Progenitor cell of endocrine pancreas (in vitro differentiated cells): ENCODE results near the gene POU6F2. TPM values are rescaled to one million over a fixed set of nuclear protein-coding genes. Genes with fewer than 3 reads are reported as not detected.

Experiments
- DNase-seq: peaks from one replicate; pipeline ENCODE4 v3.0.0; 2021; ENCODE audit warnings: low spot score; ENCODE audit not compliant: unreplicated experiment
- H3K27ac Mint-ChIP-seq: 2 replicates; pipeline ENCODE4 v1.8.0; 2021; ENCODE audit warnings: mild to moderate bottlenecking, moderate library complexity, mixed read lengths
- H3K27me3 Mint-ChIP-seq: 2 replicates; pipeline ENCODE4 v1.8.0; 2021; ENCODE audit warnings: mixed read lengths
- H3K36me3 Mint-ChIP-seq: 2 replicates; pipeline ENCODE4 v1.8.0; 2022; ENCODE audit warnings: mixed read lengths; ENCODE audit not compliant: insufficient read depth
- H3K4me1 Mint-ChIP-seq: 2 replicates; pipeline ENCODE4 v1.8.0; 2021; ENCODE audit warnings: low read depth, mixed read lengths
- H3K4me3 Mint-ChIP-seq: 2 replicates; pipeline ENCODE4 v1.8.0; 2021; ENCODE audit warnings: low read depth, mild to moderate bottlenecking, moderate library complexity, mixed read lengths
- H3K9me3 Mint-ChIP-seq: 2 replicates; pipeline ENCODE4 v1.8.0; 2021; ENCODE audit warnings: low read depth, mixed read lengths
- CTCF ChIP-seq: fragments of 200-600 bp; sonication (generic); IDR thresholded peaks from one replicate; pipeline ENCODE4 v1.5.0; 2021; ENCODE audit warnings: antibody characterized with exemption, mild to moderate bottlenecking; ENCODE audit not compliant: unreplicated experiment
- total RNA-seq: library from RNA; stranded (reverse); gene quantifications from 2 replicates; pipeline ENCODE4 v1.2.1, GENCODE V29; 2021

POU6F2 gene
- total RNA-seq, 1 donor from 2014 or later = 5.6 TPM

- peaks cover 5% of the 10 kb centered on the region for H3K27me3 Mint-ChIP-seq
- H3K9me3 Mint-ChIP-seq = peaks cover 5% of the 10 kb centered on the region
- no peak for DNase-seq
Observed at GRCh38 chr7:39294022-39294421, 316.3 kb downstream of the POU6F2 start.

GRCh38 chr7:39295796-39296195 is 318.1 kb downstream of the POU6F2 start:
- peaks cover 5% of the 10 kb centered on the region for H3K27me3 Mint-ChIP-seq
- peaks cover 5% of the 10 kb centered on the region for H3K9me3 Mint-ChIP-seq
- H3K4me3 Mint-ChIP-seq = no peak overlapping the region
- TF ChIP-seq CTCF = no peak
- no peak for DNase-seq
- peaks cover 5% of the 10 kb centered on the region for H3K4me1 Mint-ChIP-seq
- no peaks in the 10 kb centered on the region for H3K36me3 Mint-ChIP-seq
- no peak overlapping the region for H3K27ac Mint-ChIP-seq

More at GRCh38 chr7:39294022-39294421, 316.3 kb downstream of the POU6F2 start:
- Mint-ChIP-seq H3K4me1 (peaks cover 5% of the 10 kb centered on the region), H3K4me3 (no peak overlapping the region), H3K27ac (no peak overlapping the region), H3K36me3 (no peaks in the 10 kb centered on the region)
- TF ChIP-seq CTCF = no peak

- no peaks in the 10 kb centered on the region for H3K36me3 Mint-ChIP-seq
- no peak for TF ChIP-seq CTCF
- DNase-seq = no peak
- H3K27ac Mint-ChIP-seq = no peak overlapping the region
- no peaks in the 10 kb centered on the region for H3K27me3 Mint-ChIP-seq
- H3K4me3 Mint-ChIP-seq = no peak overlapping the region
- H3K4me1 Mint-ChIP-seq = no peaks in the 10 kb centered on the region
- peaks cover 5% of the 10 kb centered on the region for H3K9me3 Mint-ChIP-seq
Observed at GRCh38 chr7:39299695-39300094, 322.0 kb downstream of the POU6F2 start.

- Mint-ChIP-seq H3K36me3 (no peaks in the 10 kb centered on the region), H3K27ac (no peak overlapping the region), H3K27me3 (no peaks in the 10 kb centered on the region), H3K4me1 (no peaks in the 10 kb centered on the region), H3K9me3 (peaks cover 5% of the 10 kb centered on the region), H3K4me3 (no peak overlapping the region)
- no peak for TF ChIP-seq CTCF
- no peak for DNase-seq
Observed at GRCh38 chr7:39300276-39300675, 322.6 kb downstream of the POU6F2 start.

- Mint-ChIP-seq H3K27ac (no peak overlapping the region), H3K36me3 (no peaks in the 10 kb centered on the region), H3K9me3 (peaks cover 5% of the 10 kb centered on the region), H3K4me1 (no peaks in the 10 kb centered on the region), H3K27me3 (no peaks in the 10 kb centered on the region), H3K4me3 (no peak overlapping the region)
- no peak for DNase-seq
- TF ChIP-seq CTCF = no peak
Observed at GRCh38 chr7:39301543-39301942, 323.8 kb downstream of the POU6F2 start.
